NCI-H2227 treated with DMSO at 0.1 percent for 48 hours (cell line): ENCODE results near the gene RASD2.

Experiments
- DNase-seq: peaks from one replicate; lab custom pipeline; 2025; lab: John Stamatoyannopoulos, UW

Gene RASD2

DNA sequence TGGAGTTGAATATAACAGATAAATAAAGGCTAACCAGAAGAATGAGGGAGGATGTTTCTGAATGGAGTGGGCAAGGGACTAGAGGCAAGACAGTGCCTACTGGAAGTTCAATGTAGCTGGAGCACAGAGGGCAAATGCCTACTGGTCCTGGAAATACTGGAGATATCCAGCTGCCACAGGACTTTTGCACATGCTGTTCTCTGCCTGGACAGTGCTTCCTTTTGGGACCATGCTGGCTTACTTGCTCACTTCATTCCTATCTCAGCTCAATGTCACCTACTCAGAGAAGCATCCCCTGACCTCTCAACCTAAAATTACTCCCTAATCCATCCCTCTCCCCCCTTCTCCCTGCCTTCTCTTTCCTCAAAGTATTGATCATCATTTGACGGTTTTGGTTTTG is 20.2 kb downstream of the RASD2 start:
- DNase-seq: no peak

DNA sequence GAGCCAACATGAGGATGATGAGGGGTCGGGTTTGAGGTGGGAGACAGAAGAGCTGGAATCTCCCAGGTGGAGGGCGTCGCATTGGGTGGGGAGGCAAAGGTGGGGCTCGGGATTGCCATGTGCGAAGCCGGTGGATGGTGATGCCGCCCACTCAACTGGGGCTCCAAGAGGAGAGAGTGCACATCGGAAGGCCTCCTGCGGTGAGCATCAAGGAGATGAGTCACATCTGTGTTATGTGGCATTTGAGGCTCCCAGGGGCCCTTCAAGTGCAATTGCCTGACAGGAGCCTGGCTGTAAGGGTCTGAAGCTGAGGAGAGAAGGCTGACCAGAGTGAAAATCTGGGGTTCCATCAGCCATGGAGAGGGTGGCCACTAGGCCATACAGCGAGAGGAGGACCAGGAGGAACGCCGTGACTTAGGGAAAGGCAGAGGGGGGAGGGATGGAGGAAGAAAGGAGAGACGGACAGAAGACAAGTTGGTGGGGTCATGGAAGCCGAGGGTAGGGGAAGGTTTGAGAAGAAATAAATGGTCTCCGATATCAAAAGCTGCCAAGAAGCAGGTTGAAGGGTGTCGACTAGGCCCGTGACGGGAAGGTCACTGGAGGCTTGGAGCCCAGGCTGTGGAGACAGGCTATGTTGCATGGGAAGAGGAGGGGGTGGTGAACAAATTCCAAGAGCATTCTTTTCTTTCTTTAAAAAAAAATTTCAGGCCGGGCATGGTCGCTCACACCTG is 21.3 kb downstream of the RASD2 start:
- DNase-seq: no peak

DNA sequence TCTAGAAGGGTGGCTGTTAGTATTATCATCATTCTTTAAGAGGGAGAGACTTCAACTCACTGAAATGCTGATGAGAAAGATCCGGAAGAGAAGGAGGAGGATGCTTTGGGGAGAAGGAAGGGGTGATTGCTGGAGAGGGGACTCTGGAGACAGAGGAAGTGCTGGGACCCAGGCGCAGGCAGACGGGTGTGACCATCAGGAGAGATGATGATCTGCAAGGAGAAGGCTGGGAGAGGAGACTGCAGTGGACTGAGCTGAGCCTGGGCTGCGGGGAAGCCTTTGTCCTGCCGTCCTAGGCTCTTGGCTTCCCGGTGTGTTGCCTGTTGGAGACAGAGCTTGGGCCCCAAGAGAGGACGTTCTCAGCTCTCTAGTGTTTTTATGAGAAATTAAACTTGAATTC is 22.6 kb downstream of the RASD2 start:
- no peak for DNase-seq

DNA sequence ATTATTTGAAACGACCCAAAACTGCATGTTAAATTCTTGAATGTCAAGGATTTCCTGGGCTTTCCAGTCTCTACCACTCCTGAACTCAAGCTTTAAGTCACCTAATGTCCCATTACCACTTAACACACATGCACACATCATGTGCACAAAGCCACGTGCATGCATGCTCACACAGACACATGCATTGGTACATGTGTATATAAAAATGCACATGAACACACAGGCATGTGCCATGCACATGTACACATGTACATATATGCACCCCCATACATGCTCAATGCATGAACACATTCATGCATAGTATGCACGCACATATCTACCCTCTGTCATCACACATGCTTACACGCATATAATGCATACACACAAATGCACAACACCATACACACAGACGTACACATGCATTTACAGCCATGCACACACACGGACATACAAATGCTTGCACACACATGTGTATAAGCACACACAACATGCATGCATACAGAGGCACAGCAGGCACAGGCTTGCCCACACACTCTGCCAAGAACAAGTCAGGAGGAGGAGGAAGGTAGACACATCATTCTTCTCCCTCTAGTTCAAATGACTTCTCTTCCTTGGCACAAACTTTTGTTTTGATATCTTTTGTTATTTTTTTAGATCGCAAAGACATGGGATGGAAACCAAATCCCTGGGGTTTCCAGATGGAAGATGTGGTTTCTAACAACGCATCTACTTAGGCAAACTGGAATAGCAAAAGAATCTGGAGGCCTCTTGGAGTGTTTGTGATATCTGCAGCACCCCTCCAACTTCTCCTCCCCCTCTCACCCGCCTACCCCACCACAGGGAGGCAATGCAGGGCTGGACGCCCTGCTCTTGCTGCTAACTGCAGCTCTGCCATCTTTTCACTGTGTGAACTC is 24.6 kb downstream of the RASD2 start:
- no peak for DNase-seq

DNA sequence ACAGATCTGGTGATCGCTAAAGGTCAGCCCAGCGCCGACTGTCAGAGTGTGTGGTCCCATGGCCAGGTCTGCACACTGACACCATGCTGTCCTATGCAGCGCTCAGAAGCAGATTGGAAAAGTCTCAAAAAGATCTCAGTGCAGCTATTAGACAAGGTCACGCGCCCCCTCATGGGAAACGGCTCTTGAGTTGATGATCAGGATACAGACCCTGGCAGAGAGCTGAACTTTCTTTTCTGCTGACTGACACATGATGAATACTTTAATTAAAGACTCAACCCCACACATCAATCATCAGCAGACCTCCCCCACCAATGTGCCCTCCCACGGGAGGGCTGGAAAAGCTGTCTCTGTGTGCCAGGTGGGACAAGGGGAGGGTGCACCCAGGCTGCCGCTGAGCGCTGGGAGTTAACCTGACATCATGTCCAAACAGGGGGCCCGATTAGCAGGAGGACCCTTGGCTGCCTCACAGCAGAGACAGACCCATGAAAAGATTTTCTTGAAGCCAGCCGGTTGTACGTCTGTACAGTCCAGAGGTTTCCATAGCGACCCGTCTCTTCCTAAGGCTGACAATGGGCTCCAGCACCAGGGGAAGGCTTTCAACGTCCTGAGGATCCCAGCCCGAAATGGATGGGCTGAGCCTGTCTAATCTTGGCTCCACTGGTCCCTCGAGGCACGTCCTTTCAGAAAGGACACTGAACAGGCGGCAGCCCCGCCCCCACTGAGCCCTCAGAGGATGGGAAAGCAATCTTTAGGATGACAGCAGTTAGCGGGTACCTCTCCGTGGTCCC is 26.9 kb downstream of the RASD2 start:
- peak; percentile 50 for DNase-seq

DNA sequence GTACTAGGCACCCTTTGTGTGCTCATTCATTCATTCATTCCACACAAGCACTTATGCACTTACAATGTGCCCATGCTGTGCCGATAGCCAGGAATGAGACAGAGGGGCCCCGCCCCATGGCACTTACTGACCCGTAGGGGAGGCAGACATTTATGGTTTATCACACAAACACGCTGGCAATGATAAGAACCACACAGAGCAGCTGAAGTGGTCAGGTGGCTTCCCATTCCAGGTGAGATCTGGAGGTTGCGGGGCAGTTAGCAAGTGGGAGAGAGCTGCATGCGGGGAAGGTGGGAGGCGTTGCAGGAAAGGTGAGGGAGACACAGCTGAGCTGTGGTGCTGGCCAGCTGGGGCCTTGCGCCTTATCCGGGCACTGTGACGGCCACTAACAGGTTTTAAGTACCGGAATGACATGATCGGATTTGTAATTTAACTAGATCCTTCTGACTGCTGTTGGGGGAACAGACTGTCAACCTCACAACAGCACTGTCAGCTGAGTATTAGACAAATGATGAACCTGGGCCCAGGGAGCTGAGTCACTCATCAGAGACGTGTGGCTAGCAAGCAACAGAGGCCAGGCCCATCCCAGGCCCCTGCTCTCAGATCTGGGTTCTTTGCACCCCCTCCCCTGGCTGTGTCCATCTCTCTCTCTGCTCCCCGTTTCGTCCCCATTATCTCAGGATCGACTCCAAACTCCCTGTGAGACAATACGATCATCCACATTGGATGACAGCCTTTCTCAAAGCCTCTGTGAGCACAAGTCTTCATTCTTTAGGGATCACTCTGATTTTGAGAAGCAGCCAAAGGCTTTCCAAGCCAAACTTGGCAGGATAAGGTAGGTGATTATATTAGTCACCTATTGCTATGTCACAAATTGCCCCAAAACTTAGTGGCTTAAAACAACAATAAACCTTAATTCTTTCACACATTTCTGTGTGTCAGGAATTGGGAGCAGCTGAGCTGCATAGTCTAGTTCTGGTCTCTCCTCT is 28.4 kb downstream of the RASD2 start:
- DNase-seq: no peak

DNA sequence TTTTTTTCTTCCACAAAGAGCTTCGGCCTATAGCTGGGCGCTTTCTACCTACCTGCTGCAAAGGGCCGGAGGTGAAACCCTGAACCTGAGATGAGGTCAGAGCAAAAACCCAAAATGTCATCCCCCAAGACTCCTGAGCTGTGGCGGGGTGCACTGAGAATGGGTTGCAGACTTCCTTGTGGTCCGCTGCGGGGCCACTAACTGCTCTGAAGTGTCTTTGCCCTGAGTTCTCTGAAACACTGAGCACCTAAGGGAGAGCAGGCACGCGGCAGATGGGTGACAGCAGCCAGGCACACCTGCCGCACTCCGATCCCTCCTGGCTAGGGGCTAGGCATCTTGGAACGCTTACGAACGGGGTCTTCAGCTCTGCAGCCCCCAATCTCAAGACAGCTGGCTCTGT is 29.3 kb downstream of the RASD2 start:
- no peak for DNase-seq

DNA sequence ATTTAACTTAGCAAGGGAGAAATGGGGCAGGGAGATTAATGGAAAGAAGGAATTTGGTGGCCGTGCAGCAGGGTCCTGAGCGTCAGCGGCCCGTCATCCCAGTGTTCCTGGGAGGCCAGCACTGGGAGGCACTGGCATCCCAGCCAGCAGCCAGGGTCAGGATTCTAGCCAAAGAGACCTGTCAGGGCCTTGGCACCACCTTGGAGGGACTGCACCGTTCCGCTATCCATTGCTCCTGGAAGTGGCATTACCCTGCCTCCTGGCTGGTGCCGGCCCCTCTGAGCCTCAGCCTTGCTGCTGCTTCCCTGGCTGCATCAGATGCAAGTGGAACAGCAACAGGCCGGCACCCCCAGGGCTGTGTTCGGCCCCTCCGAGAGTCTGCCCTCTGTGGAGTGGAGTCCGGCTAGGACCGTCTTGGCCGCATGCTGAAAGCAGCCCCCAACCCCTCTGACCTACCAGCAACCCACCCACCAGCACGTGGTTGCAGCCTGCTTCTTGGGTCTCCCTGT is 30.1 kb downstream of the RASD2 start:
- no peak for DNase-seq

DNA sequence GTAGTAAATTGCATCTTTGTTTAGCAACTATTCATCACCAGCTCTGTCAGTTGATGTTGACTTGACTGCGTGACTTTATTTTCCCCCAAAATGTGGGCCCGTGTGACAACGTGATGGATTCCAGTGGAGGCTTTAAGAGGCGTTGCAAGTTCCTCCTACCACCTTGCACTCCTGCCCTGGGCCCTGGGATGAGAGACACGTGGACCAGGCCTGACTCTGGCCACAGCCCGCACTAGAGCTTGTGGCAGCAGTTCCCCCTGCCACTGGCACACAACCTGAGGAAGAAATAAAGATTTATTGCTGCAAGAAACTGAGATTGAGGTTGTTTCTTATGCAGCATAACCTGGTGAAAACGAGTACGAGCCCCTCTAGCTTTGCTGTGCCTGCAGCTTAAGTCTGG is 31.9 kb downstream of the RASD2 start:
- no peak for DNase-seq

DNA sequence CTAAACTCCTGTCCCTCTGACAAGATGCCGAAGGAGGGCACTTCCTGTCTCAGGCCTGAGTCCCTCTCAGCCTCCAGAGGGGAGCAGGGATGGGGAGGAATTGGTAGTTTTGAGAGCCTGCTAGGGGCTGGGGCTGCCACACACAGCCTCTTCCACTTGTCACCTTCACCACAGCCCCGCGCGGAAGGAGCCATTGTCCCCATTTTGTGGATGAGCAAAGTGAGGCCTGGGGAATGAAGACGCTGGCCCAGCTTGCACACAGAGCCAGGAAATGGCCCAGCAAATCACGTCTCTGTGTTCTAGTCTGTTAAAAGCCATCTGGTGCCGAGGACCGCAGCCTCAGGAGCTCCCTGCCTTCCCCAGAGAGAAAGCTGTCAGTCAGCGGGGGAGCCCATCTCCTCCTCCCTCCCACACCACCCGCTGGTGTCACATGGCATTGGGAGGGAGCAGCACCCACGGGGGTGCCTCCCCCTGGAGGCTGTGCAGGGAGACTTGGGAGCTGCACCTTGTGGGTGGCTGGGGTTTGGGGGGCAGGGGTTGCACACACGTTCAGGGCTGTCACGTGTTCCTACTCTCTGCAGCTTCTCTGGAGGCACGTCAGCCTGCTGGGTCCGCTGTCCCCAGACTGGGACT is 34.6 kb downstream of the RASD2 start:
- DNase-seq: no peak

DNA sequence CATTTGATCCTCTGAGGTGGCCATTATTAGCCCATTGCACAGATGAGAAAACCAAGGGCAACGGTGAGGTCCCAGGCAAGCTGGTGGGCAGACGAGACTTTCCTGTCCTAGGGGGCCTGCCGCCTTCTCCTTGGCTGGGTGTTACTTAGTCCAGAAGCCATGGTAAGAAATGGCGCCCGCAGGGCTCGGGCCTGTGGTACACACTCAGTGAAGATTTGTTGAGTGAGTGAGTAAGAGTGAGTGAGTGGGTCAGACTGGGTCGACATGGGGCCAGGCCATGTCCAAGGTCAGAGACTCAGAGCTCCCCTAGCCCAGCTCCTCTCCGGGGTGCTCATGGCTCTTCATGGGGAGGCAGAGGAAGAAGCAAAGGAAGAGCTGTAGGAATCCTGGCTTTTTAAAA is 36.0 kb downstream of the RASD2 start:
- DNase-seq: no peak

DNA sequence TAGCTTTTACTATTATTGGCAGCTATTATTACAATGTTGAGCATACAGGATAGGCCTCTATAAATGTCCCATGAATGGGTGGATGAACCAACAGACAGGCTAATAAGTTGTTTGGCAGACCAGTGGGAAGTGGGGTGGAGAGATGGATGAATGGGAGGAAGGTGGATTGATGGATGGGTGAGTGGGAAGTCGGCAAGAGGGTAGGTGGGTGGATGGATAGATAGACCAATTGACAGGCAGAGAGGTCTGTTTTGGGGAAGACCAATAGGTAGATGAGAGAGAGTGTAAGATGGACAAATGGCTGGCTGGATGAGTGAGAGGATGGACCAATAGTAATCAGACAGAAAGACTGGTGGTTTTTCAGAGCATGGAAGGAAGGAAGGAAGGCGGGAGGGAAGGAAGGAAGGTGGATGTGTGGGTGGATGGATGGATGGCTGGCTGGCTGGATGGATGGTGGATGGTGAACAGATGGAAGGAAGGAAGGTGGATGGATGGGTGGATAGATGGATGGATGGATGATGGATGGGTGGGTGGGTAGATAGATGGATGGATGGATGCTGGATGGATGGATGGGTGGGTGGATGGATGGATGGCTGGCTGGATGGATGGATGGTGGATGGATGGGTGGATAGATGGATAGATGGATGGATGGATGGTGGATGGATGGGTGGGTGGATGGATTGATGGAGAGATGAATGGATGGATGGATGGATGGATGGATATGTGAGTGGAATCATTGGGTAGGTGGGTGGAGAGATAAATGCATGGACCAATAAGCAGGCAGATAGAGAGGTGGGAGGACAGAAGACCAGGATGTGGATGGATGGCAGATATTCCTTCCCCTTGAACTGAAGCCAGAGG is 37.4 kb downstream of the RASD2 start:
- no peak for DNase-seq

DNA sequence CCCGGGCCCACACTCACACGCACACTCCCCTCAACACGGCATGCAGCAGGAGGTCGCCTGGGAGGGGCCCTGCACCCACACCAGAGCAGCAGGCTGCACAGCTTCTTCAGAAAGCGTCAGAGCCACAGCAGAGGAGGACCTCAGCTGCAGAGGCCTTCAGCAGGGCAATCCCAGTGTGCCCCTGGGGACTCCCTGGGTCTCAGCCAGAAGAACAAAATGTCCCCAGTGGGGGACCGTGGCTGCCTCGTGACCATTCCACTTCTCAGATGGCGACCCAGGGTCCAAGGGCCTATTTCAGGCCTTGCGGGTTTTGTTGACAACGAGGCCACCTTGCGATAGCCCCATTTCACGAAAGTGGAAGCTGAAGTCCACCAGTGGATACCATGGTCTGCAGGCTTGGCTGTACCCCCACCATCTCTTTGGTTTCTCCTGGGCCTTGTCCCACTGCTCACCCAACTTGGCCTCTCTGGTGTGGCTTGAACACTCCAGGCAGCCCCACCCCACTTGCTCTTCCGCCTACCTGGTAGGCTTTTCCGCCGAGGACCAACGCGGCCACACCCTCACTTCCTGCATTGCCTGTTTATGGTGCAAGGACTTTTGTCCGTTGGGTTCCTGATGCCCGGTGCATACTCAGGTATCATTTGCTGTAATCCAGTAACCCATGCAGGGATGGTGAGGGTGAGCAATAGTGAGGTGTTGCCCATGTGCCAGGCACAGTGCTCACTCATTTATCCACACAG is 38.4 kb downstream of the RASD2 start:
- DNase-seq: no peak

DNA sequence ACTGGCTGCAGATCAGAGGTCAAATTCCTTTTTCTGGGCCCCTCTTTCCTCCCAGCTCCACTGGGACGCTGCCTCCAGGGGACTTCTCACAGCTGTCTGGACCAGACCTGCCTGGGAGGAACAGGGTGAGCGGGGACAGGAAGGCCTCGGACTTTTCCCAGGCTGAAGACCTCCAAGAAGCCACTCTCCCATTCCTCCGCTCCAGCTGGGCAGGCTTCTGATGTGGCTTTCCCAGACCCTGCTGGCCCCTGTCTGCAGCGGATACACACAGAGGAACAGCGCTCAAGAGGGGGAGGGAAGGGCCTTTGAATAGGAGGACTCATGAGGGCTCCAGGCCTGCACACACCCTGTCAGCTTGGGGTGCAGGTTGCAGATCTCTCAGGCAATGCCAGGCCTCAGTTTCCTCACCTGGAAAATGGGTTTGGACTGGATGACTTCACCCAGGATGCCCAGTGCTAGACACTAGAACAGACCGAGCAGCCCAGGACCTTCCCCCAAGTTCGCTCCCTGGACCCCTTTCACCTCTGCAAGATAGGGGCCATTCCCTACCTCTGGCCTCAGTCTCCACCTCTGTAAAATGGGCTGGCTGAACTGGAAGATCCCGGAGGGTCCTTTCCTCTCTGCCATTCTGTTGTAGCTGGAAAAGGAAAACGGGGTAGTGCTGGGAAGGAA is 39.9 kb downstream of the RASD2 start:
- no peak for DNase-seq

DNA sequence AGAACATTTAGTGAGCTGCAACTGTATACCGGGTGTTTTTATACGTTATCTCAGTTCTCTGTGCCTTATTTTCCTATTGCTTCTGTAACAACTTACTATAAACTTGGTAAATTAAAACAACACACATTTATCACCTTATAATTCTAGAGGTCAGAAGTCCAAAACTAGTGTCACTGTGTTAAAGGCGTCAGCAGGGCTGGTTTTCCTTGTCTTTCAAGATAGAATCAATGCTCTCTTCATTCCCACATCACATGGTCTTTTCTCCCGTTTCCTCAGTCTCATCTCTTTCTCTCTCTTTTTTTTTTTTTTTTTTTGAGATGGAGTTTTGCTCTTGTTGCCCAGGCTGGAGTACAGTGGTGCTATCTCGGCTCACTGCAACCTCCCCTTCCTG is 40.4 kb downstream of the RASD2 start:
- no peak for DNase-seq

DNA sequence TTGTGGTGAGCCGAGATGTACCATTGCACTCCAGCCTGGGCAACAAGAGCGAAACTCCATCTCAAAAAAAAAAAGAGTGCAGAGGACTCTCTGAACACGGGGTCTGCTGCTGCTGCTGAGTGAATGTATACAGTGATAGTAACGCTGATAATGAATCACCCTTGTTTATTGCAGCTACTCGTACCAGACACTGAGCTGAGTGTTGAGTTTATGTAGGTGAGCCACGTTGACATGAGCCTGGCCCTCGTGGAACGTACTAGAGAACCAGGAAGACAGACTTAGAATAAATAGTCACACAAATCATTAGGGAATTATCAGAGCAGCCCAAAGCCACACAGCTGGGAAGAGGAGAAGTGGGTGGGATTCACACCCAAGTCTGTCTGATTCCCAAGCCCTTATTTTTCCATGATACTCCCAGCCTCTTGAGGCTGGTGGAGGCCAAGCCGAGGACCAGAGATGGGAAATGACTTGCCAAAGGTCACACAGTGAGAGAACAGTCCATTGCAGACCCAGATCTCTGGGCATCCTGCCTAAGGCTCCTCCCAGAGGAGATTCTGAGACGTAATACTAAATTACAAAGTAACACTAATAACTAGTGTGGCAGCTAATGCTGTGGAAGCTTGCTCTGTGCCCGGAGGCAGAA is 41.7 kb downstream of the RASD2 start:
- DNase-seq: no peak

DNA sequence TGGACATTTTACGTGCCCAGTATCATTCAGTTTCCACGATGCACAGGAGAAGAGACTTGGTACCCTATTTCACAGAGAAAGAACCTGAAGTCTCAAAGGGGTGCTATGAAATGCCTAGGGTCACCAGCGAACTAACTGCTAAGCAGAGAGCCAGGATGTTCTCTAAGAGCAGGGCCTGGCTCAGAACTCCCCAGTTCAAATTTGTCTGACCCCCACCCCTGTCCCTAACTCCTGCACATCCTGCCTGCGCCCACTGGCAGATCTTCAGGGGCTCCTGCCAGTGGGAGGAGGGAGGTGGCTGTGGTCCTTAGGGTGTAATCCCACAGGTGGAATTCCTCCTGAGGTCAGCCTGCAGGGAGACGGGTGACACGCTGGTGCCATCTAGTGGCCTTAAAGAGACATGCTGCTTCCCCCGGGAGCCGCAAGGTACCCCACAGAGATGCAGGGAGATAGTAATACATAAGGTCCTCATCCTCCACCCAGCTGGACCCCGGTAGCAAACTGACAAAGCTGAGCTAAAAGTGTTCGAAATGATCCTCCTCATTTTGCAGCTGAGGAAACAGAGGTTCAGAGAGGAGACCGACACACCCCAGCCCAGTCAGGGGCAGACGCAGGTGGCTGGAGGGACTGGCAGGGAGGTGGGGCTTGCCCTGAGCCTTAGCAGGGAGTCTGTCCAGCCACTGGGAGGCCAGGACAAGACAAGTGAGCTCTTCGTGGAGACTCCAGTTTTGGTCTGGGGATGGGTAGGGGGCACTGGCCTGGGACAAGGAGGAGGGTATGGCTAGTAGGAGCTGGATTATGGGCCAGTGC is 42.4 kb downstream of the RASD2 start:
- peak; percentile 48 for DNase-seq
